ENCODE data around the gene HYI. TPM values are rescaled to one million over a fixed set of nuclear protein-coding genes. Genes with fewer than 3 reads are reported as not detected.

HYI gene
- total and polyA plus RNA-seq, 2 of the 8 experiments (the other 6 are each of a cell fraction or from before 2014, with no cell fraction given), result 14.4 to 17.7 TPM

- no peak overlapping the region for H2AFZ ChIP-seq (ENCODE audit: low read length)
- H3K23me2 ChIP-seq (ENCODE audit: low read depth, low read length), result no peaks in the 10 kb centered on the region
- no peak overlapping the region for H4K5ac ChIP-seq (ENCODE audit: insufficient read length, low read depth, low read length)
- 80% methylated on average over 1 of the region's 1 CpG; no CpG with 5 or more reads in 1 of the 2 experiments for WGBS, 2 experiments (ENCODE audit: extremely low coverage in 1 of 2, insufficient coverage in 1 of 2, insufficient read length in 1 of 2, insufficient replicate concordance in 2 of 2, low coverage in 1 of 2, low lambda C conversion rate in 2 of 2, missing lambda C conversion rate in 1 of 2)
- no peak overlapping the region for H3K9ac ChIP-seq (replicated peaks in 1 of 4; ENCODE audit: extremely low read depth in 1 of 4, low read depth in 3 of 4, low read length in 3 of 4)
- no peak overlapping the region for H2AK5ac ChIP-seq (ENCODE audit: low read depth, low read length)
- no peaks in the 10 kb centered on the region for H3K4me1 ChIP-seq (replicated peaks in 1 of 4; ENCODE audit: control insufficient read depth in 3 of 4, insufficient read depth in 4 of 4, low read length in 3 of 4)
- no peak overlapping the region for H3K4me3 ChIP-seq (ENCODE audit: extremely low read depth in 1 of 4, insufficient read depth in 2 of 4, low read depth in 3 of 4, low read length in 4 of 4)
- H3K18ac ChIP-seq (ENCODE audit: extremely low read depth, low read length), result no peak overlapping the region
- H2BK15ac ChIP-seq (ENCODE audit: low read length), result no peak overlapping the region
- no peak for DNase-seq (ENCODE audit: low read depth in 1 of 2, low spot score in 2 of 2)
- H2BK5ac ChIP-seq (ENCODE audit: low read depth, low read length), result no peak overlapping the region
- no peak overlapping the region for H3K14ac ChIP-seq (ENCODE audit: insufficient read length)
- no peak overlapping the region for H3K4me2 ChIP-seq (ENCODE audit: insufficient read depth in 1 of 2, low read depth in 2 of 2, low read length in 2 of 2)
- no peak overlapping the region for H2BK120ac ChIP-seq (replicated peaks; ENCODE audit: low read depth, low read length)
- FAIRE-seq, result no peak
- no peaks in the 10 kb centered on the region for H3K79me2 ChIP-seq (ENCODE audit: control insufficient read depth in 1 of 2, insufficient read depth in 2 of 2, low read length in 2 of 2)
- ChIA-PET CTCF (ENCODE audit: partially characterized antibody) (no interaction called here), POLR2A (ENCODE audit: partially characterized antibody) (no interaction called here)
- H2BK20ac ChIP-seq (ENCODE audit: low read length), result no peak overlapping the region
- no peaks in the 10 kb centered on the region for H3K9me3 ChIP-seq (ENCODE audit: insufficient read depth in 2 of 2, low read depth in 1 of 2, low read length in 1 of 2)
- H3K23ac ChIP-seq (ENCODE audit: insufficient read length), result no peak overlapping the region
- no peaks in the 10 kb centered on the region for H3K79me1 ChIP-seq (ENCODE audit: low read depth, low read length)
- no peaks in the 10 kb centered on the region for H4K20me1 ChIP-seq (replicated peaks in 1 of 2; ENCODE audit: control insufficient read depth in 1 of 2, insufficient read depth in 2 of 2, low read length in 2 of 2)
- H2BK12ac ChIP-seq (ENCODE audit: low read depth, low read length), result no peak overlapping the region
- H4K8ac ChIP-seq (ENCODE audit: extremely low read depth, insufficient read depth, low read length), result no peak overlapping the region
- no peak overlapping the region for H3K27ac ChIP-seq (ENCODE audit: low read depth, low read length)
- H3K56ac ChIP-seq (replicated peaks; ENCODE audit: insufficient read length, low read depth, low read length), result no peak overlapping the region
- no peaks in the 10 kb centered on the region for H3K36me3 ChIP-seq (ENCODE audit: control insufficient read depth in 2 of 4, insufficient read depth in 4 of 4, low read length in 3 of 4)
- H4K91ac ChIP-seq (replicated peaks; ENCODE audit: insufficient read length, low read length), result no peak overlapping the region
- H3K4ac ChIP-seq (replicated peaks; ENCODE audit: insufficient read length, low read depth, low read length), result no peak overlapping the region
- no peaks in the 10 kb centered on the region for H3K27me3 ChIP-seq (replicated peaks in 1 of 4; ENCODE audit: control insufficient read depth in 3 of 4, extremely low read depth in 1 of 4, insufficient read depth in 3 of 4, low read length in 3 of 4)
- TF ChIP-seq RFX5 (IDR thresholded peaks at IDR 0.05; ENCODE audit: borderline replicate concordance, low read depth, low read length), result no peak
- no peak for TF ChIP-seq TAF1 (IDR thresholded peaks at IDR 0.05; ENCODE audit: low read depth, low read length)
- TF ChIP-seq MAFK (IDR thresholded peaks at IDR 0.05; ENCODE audit: low read depth, low read length), result no peak
Observed at GRCh38 chr1:43477716-43478115, 24.0 kb upstream of the HYI start.
